Neutrophil (primary cell): ENCODE measurements around the gene TMEM86B.

Source experiments
- H3K27ac ChIP-seq: fragments of 200-600 bp; sonication (generic); 2 replicates; pipeline ENCODE4 v1.5.1; 2016; ENCODE audit warnings: mild to moderate bottlenecking, moderate library complexity
- H3K27me3 ChIP-seq: fragments of 200-600 bp; sonication (generic); 2 replicates; pipeline ENCODE4 v1.6.0; 2016; ENCODE audit warnings: mild to moderate bottlenecking
- H3K36me3 ChIP-seq: fragments of 200-600 bp; sonication (generic); 2 replicates; pipeline ENCODE4 v1.5.1; 2017
- H3K4me1 ChIP-seq, 2 experiments: fragments of 200-600 bp in 1 of 2; sonication (generic) in 1 of 2; 1 replicate in 1 of 2; 2 replicates in 1 of 2; pipeline versions ENCODE4 v1.5.1 to v1.6.1; 2013 to 2016; ENCODE audit warnings: low read depth in 1 of 2, low read length in 1 of 2, mild to moderate bottlenecking in 1 of 2, moderate library complexity in 1 of 2; ENCODE audit not compliant: control insufficient read depth in 1 of 2, insufficient read depth in 1 of 2
- H3K4me3 ChIP-seq, 2 experiments: fragments of 200-600 bp in 1 of 2; sonication (generic) in 1 of 2; 1 replicate in 1 of 2; 2 replicates in 1 of 2; pipeline ENCODE4 v1.5.1; 2013 to 2016; ENCODE audit warnings: low read depth in 1 of 2, low read length in 1 of 2, mild to moderate bottlenecking in 1 of 2, moderate library complexity in 1 of 2
- H3K9me3 ChIP-seq: fragments of 200-600 bp; sonication (generic); 2 replicates; pipeline ENCODE4 v1.5.1; 2016
- CTCF ChIP-seq: fragments of 200-600 bp; sonication (generic); IDR thresholded peaks from 2 replicates; pipeline ENCODE4 v1.5.1; 2016; ENCODE audit warnings: antibody characterized with exemption

Gene TMEM86B

GRCh38 chr19:55273978-55274707 lies 45.6 kb upstream of the TMEM86B start:
- H3K27ac ChIP-seq = no peak overlapping the region
- H3K36me3 ChIP-seq = no peaks in the 10 kb centered on the region
- H3K9me3 ChIP-seq = no peaks in the 10 kb centered on the region
- H3K27me3 ChIP-seq = no peaks in the 10 kb centered on the region
- no peak overlapping the region for H3K4me3 ChIP-seq
- H3K4me1 ChIP-seq = no peaks in the 10 kb centered on the region
- no peak for TF ChIP-seq CTCF

DNA sequence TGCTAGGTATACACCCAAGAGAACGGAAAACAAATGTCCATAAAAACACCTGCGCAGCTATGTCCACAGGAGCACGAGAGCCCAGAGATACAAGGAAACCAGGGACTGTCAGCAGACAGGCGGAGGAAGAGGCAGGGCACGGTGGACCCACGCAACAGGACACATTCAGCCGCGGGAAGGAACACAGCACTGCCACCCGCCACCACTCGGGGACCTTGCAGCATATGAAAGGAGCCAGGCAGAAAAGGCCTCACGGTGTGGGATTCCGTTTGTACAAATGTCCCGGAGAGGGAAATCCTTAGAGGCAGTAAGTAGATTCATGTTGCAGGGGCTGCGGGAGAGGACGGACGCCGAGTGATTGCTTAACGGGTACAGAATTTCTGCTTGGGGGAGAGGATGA lies 43.6 kb upstream of the TMEM86B start:
- Histone ChIP-seq H3K27ac (no peak overlapping the region), H3K4me3 (no peak overlapping the region), H3K36me3 (no peaks in the 10 kb centered on the region), H3K9me3 (no peaks in the 10 kb centered on the region), H3K27me3 (no peaks in the 10 kb centered on the region), H3K4me1 (no peaks in the 10 kb centered on the region)
- TF ChIP-seq CTCF = no peak

DNA sequence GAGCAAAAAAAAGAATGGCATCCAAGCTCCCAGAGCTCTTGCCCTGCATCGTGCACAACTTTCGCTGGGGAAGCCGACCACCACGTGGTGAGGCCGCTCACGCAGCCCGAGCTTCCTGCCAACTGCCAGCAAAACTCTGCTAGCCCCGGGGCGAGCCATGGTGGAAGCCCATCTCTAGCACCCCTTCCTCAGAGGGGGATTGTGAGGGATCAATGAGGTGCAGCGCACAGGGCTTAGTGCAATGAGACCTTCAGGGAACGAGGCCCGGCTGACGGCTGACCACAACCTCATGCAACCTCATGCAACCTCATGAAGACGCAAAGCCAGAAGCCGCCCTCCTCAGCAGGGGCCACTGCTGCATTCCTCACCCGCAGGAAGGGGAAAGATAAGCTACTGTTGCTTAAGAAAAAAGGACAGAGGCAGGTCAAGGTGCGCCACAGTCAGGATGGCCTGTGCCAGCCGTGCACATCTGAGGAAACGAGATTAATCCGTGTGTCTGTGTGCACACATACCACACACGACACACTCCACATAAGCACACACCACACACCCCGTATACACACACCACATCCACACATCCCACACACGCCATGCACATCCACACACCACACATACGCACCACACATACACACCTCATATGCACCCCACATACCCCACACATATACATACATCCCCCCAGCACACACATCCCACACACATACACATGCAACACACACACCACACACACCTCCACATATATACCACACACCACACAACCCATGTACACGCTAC lies 41.8 kb upstream of the TMEM86B start:
- Histone ChIP-seq H3K36me3 (no peaks in the 10 kb centered on the region), H3K4me3 (no peak overlapping the region), H3K9me3 (no peaks in the 10 kb centered on the region), H3K27ac (no peak overlapping the region), H3K27me3 (no peaks in the 10 kb centered on the region), H3K4me1 (no peaks in the 10 kb centered on the region)
- TF ChIP-seq CTCF = no peak

DNA sequence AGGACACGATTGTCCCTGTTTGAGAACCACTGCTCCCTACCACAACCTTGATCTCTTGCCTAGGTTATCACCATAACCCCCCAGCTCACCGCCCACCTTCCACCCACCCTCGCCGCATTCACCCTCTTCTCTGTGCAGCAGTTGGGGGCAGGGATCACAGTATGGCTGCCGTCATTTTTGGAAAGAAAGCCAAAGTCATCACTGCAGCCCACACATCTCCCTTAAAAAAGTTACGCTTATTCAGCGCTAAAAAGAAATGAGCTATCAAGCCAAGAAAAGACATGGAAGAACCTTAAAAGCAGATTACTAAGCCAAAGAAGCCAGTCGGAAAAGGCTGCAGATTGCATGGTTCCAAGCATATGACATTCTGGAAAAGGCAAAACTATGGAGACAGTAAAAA lies 40.7 kb upstream of the TMEM86B start:
- Histone ChIP-seq H3K36me3 (no peaks in the 10 kb centered on the region), H3K4me1 (no peaks in the 10 kb centered on the region)
- TF ChIP-seq CTCF = no peak

DNA sequence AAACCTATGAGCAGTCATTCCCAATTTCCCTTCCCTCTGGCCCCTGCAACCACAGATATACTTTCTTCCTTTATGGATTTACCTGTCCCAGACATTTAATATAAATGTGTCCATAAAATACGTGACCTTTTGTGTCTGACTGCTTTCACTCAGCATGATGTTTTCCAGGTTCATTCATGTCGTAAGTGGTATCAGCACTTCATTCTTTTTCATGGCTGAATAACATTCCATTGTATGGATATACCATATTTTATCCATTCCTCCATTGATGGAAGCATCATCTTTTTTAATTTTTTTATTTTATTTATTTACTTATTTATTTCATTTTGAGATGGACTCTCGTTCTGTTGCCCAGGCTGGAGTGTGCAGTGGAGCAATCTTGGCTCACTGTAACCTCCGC lies 38.3 kb upstream of the TMEM86B start:
- H3K36me3 ChIP-seq = no peaks in the 10 kb centered on the region
- H3K4me1 ChIP-seq = no peaks in the 10 kb centered on the region
- no peaks in the 10 kb centered on the region for H3K27me3 ChIP-seq
- no peak for TF ChIP-seq CTCF
- no peak overlapping the region for H3K4me3 ChIP-seq
- H3K27ac ChIP-seq = no peak overlapping the region
- H3K9me3 ChIP-seq = no peaks in the 10 kb centered on the region

More for the DNA sequence above, 40.7 kb upstream of the TMEM86B start:
- Histone ChIP-seq H3K9me3 (no peaks in the 10 kb centered on the region), H3K27ac (no peak overlapping the region), H3K27me3 (no peaks in the 10 kb centered on the region), H3K4me3 (no peak overlapping the region)
